ENCODE data around the gene RHBDF1. TPM values are rescaled to one million over a fixed set of nuclear protein-coding genes. Genes with fewer than 3 reads are reported as not detected.
"Not testable (repeated sequence)": the region's sequence is repeated elsewhere in the genome, so short reads cannot be mapped to it uniquely, and the experiment has no call there.

The RHBDF1 gene
- total and polyA plus RNA-seq, 2 donors (not counting 1 experiment from before 2014, with no cell fraction given), result 40.5 to 53.8 TPM

DNA sequence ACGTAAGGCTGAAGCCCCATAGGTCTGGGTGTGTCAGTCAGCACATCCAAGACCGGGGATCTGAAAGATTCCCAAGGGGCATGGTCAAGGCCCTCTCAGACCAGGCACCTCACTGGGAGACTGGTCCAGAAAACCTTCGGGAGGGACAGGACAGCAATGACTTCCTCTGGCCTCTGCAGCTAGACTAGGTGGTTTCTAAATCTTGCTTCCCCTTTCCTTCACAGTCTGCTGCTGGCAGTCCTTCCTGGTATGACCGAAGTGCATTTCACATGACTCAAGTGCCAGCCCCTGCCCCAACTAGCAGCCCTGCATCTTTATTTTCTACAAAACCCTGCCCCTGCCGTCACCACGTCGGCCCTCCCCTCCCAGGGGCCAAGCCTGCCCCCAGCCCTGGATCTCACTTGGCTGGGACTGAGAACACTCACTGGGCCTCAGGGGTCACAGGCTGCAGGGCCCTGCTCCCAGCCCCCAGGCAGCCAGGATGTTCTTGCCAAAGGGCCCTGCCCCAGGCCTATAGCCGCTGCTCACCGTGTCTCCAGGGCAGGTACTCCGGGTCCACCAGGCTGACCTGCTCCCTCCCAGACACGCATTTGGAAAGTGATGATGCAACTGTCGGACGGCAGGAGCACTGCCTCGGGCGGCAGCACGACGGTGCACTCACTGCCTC is 37.3 kb downstream of the RHBDF1 start:
- no peaks in the 10 kb centered on the region for H3K27me3 ChIP-seq (ENCODE audit: control insufficient read depth, insufficient read depth, low read length)
- no peak for DNase-seq (ENCODE audit: low read depth in 2 of 2)
- H3K79me2 ChIP-seq (ENCODE audit: control insufficient read depth, insufficient read depth, low read length), result no peaks in the 10 kb centered on the region
- TF ChIP-seq, protein P1, sequence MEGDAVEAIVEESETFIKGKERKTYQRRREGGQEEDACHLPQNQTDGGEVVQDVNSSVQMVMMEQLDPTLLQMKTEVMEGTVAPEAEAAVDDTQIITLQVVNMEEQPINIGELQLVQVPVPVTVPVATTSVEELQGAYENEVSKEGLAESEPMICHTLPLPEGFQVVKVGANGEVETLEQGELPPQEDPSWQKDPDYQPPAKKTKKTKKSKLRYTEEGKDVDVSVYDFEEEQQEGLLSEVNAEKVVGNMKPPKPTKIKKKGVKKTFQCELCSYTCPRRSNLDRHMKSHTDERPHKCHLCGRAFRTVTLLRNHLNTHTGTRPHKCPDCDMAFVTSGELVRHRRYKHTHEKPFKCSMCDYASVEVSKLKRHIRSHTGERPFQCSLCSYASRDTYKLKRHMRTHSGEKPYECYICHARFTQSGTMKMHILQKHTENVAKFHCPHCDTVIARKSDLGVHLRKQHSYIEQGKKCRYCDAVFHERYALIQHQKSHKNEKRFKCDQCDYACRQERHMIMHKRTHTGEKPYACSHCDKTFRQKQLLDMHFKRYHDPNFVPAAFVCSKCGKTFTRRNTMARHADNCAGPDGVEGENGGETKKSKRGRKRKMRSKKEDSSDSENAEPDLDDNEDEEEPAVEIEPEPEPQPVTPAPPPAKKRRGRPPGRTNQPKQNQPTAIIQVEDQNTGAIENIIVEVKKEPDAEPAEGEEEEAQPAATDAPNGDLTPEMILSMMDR (conservative IDR thresholded peaks at IDR 0.05 in 1 of 2, IDR thresholded peaks at IDR 0.05 in 1 of 2; ENCODE audit: low read depth in 1 of 2, low read length in 2 of 2), result no peak
- no peak for TF ChIP-seq EZH2 (IDR thresholded peaks at IDR 0.05; ENCODE audit: low read length, missing control alignments)
- H4K20me1 ChIP-seq (ENCODE audit: control insufficient read depth, extremely low read depth, insufficient read depth, low read length), result no peaks in the 10 kb centered on the region
- no peaks in the 10 kb centered on the region for H3K9me3 ChIP-seq (ENCODE audit: control insufficient read depth, insufficient read depth, low read depth, low read length)
- H2AFZ ChIP-seq (ENCODE audit: low read length), result no peak overlapping the region
- H3K27ac ChIP-seq (ENCODE audit: insufficient read depth, low read length), result no peak overlapping the region
- no peak overlapping the region for H3K4me2 ChIP-seq (ENCODE audit: extremely low read depth, insufficient read depth, low read length)
- no peak overlapping the region for H3K4me3 ChIP-seq (replicated peaks in 1 of 4; ENCODE audit: control extremely low read depth in 1 of 4, insufficient read depth in 1 of 4, low read depth in 3 of 4, low read length in 4 of 4)
- no peaks in the 10 kb centered on the region for H3K4me1 ChIP-seq (ENCODE audit: control insufficient read depth, extremely low read depth, insufficient read depth, low read length)
- peaks cover 2% of the 10 kb centered on the region for H3K36me3 ChIP-seq (ENCODE audit: control insufficient read depth, insufficient read depth, low read length)
- H3K9ac ChIP-seq (ENCODE audit: insufficient read depth, low read length), result no peak overlapping the region

DNA sequence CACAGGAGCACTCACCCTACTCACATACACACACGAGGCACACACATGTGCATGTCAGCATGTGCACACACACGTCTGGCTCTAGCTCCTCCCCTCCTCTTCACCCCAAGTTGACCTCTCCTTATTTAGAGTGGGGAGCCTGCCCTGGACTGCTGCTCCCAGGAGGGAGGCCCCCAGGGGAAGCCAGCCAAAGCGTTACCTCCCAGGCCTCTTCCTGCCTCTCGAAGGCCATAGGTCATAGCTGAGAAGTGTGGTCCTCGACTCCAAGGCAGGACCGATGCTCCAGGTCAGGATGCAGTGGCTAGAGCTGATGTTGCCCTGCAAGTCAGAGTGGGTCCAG is 37.8 kb downstream of the RHBDF1 start:
- H3K27me3 ChIP-seq (ENCODE audit: control insufficient read depth, insufficient read depth, low read length), result no peaks in the 10 kb centered on the region
- no peak for DNase-seq (ENCODE audit: low read depth in 2 of 2)

DNA sequence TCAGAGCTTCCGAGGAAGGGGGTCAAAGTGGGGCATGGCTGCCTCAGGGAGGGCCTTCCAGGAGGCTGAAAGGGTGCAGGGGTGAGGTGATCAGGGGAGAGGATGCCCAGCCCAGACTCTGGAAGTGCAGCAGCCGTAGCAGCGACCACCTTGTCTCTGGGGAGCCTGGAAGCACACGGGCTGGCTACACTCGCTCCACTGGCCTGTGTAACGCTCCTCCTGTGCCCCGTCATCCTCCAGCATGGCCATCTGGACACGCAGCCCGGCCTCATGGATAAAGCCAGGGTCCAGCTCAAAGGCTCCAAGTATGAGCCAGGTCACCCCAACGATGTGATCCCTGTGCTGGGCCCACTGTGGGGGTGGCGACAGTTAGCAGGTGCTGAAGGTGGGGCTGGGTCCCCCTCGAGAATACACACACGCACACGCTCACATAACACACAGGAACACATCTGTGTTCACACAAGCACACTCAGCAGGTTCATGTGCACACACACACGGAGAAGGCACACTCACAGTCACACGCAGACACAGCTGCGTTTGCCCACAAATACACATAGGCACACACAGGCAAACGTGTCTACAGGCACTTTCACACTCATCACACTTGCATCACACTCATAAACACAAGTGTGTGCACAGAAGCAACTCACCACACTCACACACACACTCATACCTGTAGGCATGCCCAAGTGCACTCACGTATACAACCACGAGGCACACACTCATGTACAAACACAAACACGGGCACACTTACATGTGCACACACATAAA is 38.4 kb downstream of the RHBDF1 start:
- no peak for TF ChIP-seq EZH2 (IDR thresholded peaks at IDR 0.05; ENCODE audit: low read length, missing control alignments)
- TF ChIP-seq, protein P1 (conservative IDR thresholded peaks at IDR 0.05 in 1 of 2, IDR thresholded peaks at IDR 0.05 in 1 of 2; ENCODE audit: low read depth in 1 of 2, low read length in 2 of 2), result no peak
- Histone ChIP-seq H3K79me2 (ENCODE audit: control insufficient read depth, insufficient read depth, low read length) (no peaks in the 10 kb centered on the region), H3K4me1 (ENCODE audit: control insufficient read depth, extremely low read depth, insufficient read depth, low read length) (no peaks in the 10 kb centered on the region), H3K36me3 (ENCODE audit: control insufficient read depth, insufficient read depth, low read length) (peaks cover 2% of the 10 kb centered on the region), H3K27me3 (ENCODE audit: control insufficient read depth, insufficient read depth, low read length) (no peaks in the 10 kb centered on the region), H3K27ac (ENCODE audit: insufficient read depth, low read length) (no peak overlapping the region), H2AFZ (ENCODE audit: low read length) (no peak overlapping the region), H3K9ac (ENCODE audit: insufficient read depth, low read length) (no peak overlapping the region), H4K20me1 (ENCODE audit: control insufficient read depth, extremely low read depth, insufficient read depth, low read length) (no peaks in the 10 kb centered on the region), H3K9me3 (ENCODE audit: control insufficient read depth, insufficient read depth, low read depth, low read length) (no peaks in the 10 kb centered on the region), H3K4me3 (replicated peaks in 1 of 4; ENCODE audit: control extremely low read depth in 1 of 4, insufficient read depth in 1 of 4, low read depth in 3 of 4, low read length in 4 of 4) (no peak overlapping the region), H3K4me2 (ENCODE audit: extremely low read depth, insufficient read depth, low read length) (no peak overlapping the region)
- no peak for DNase-seq (ENCODE audit: low read depth in 2 of 2)

More for the DNA sequence above, 37.8 kb downstream of the RHBDF1 start:
- no peaks in the 10 kb centered on the region for H3K4me1 ChIP-seq (ENCODE audit: control insufficient read depth, extremely low read depth, insufficient read depth, low read length)
- H3K9ac ChIP-seq (ENCODE audit: insufficient read depth, low read length), result no peak overlapping the region
- no peak for TF ChIP-seq EZH2 (IDR thresholded peaks at IDR 0.05; ENCODE audit: low read length, missing control alignments)
- TF ChIP-seq, protein P1 (conservative IDR thresholded peaks at IDR 0.05 in 1 of 2, IDR thresholded peaks at IDR 0.05 in 1 of 2; ENCODE audit: low read depth in 1 of 2, low read length in 2 of 2), result no peak
- no peaks in the 10 kb centered on the region for H3K79me2 ChIP-seq (ENCODE audit: control insufficient read depth, insufficient read depth, low read length)
- H3K4me3 ChIP-seq (replicated peaks in 1 of 4; ENCODE audit: control extremely low read depth in 1 of 4, insufficient read depth in 1 of 4, low read depth in 3 of 4, low read length in 4 of 4), result no peak overlapping the region
- no peaks in the 10 kb centered on the region for H3K9me3 ChIP-seq (ENCODE audit: control insufficient read depth, insufficient read depth, low read depth, low read length)
- H3K36me3 ChIP-seq (ENCODE audit: control insufficient read depth, insufficient read depth, low read length), result peaks cover 2% of the 10 kb centered on the region
- H2AFZ ChIP-seq (ENCODE audit: low read length), result no peak overlapping the region
- no peaks in the 10 kb centered on the region for H4K20me1 ChIP-seq (ENCODE audit: control insufficient read depth, extremely low read depth, insufficient read depth, low read length)
- H3K4me2 ChIP-seq (ENCODE audit: extremely low read depth, insufficient read depth, low read length), result no peak overlapping the region
- no peak overlapping the region for H3K27ac ChIP-seq (ENCODE audit: insufficient read depth, low read length)

DNA sequence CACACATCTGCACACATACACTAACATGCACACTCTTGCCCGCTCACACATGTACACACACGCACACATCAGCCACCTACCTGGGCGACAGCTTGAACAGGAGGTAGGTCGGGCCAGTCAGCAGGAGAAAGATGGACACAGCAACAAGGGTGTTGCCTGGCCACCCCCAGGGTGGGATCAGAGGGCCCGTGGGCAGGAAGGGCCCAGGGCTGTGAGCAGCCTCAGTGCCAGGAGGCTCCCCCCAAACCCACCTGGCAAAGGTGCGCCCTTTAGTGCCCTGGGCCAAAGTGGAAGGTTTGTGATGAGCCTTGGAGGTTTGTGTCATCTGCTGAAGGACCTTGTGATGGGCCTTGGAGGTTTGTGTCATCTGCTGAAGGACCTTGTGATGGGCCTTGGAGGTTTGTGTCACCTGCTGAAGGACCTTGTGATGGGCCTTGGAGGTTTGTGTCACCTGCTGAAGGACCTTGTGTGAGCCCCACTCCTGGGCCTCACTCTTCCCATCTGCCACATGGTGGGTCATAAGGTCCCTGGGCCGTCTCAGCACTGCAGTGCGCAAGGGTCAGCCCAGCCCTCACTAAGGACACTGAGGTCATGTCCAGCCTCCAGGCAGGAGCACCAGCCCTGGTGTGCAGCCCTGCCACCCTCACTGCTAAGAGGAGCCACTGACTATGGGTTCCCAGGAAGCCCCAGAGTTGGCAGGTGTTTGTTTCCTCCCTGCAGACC is 39.1 kb downstream of the RHBDF1 start:
- H3K79me2 ChIP-seq (ENCODE audit: control insufficient read depth, insufficient read depth, low read length); H3K4me2 ChIP-seq (ENCODE audit: extremely low read depth, insufficient read depth, low read length); H3K27me3 ChIP-seq (ENCODE audit: control insufficient read depth, insufficient read depth, low read length); H3K9me3 ChIP-seq (ENCODE audit: control insufficient read depth, insufficient read depth, low read depth, low read length); H3K4me1 ChIP-seq (ENCODE audit: control insufficient read depth, extremely low read depth, insufficient read depth, low read length); H3K36me3 ChIP-seq (ENCODE audit: control insufficient read depth, insufficient read depth, low read length); H3K27ac ChIP-seq (ENCODE audit: insufficient read depth, low read length); DNase-seq (ENCODE audit: low read depth in 2 of 2); H3K9ac ChIP-seq (ENCODE audit: insufficient read depth, low read length); H3K4me3 ChIP-seq (replicated peaks in 1 of 4; ENCODE audit: control extremely low read depth in 1 of 4, insufficient read depth in 1 of 4, low read depth in 3 of 4, low read length in 4 of 4); H2AFZ ChIP-seq (ENCODE audit: low read length); H4K20me1 ChIP-seq (ENCODE audit: control insufficient read depth, extremely low read depth, insufficient read depth, low read length): not testable (repeated sequence)

All from fibroblast of lung (primary cell).